SW 1271 (cell line): ENCODE measurements around the gene TRERF1.

ENCODE experiments used
- DNase-seq, 2 experiments: peaks; one replicate each; lab custom pipeline; 2025; lab: John Stamatoyannopoulos, UW

The TRERF1 gene

GRCh38 chr6:42271834-42272805 is 179.6 kb downstream of the TRERF1 start:
- no peak for DNase-seq

- DNase-seq, result no peak
Measured at GRCh38 chr6:42269974-42270510, 181.7 kb downstream of the TRERF1 start.

DNA sequence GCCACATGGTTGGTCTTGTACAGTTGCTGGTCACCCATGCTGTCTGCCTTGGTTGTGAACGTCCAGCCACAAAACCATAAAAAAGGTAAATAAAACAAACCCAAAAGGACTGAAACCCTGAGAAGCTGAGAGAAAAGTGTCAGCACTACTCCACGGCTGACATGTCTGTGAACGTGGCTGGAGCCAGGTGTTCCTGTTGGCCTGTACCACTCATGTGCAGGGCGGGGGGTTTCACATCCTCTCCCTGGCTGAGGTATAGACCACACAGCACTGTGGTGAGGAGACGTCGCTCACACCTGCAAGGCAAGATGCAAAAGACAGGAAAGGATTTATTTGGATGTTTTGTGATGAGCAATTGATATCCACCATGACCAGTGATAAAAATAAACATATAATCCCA is 182.2 kb downstream of the TRERF1 start:
- no peak for DNase-seq

DNA sequence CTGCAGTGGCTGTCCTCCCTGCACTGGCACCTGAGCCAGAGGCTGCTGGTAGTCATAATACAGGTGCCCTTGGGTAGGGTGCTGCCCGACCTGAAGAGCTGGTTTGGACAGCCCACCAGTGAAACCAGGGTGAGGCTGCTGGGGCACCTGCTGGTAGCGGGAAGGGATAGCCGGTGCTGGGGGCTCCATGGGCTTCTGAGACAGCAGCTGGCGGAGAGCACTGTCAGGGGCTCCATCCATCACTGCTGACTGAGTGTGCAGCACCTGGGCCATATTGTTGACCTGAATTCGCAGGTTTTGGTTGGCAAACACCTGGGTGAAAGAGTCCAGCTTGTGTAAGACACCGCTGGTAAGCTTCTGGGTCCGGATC is 182.9 kb downstream of the TRERF1 start:
- no peak for DNase-seq

DNA sequence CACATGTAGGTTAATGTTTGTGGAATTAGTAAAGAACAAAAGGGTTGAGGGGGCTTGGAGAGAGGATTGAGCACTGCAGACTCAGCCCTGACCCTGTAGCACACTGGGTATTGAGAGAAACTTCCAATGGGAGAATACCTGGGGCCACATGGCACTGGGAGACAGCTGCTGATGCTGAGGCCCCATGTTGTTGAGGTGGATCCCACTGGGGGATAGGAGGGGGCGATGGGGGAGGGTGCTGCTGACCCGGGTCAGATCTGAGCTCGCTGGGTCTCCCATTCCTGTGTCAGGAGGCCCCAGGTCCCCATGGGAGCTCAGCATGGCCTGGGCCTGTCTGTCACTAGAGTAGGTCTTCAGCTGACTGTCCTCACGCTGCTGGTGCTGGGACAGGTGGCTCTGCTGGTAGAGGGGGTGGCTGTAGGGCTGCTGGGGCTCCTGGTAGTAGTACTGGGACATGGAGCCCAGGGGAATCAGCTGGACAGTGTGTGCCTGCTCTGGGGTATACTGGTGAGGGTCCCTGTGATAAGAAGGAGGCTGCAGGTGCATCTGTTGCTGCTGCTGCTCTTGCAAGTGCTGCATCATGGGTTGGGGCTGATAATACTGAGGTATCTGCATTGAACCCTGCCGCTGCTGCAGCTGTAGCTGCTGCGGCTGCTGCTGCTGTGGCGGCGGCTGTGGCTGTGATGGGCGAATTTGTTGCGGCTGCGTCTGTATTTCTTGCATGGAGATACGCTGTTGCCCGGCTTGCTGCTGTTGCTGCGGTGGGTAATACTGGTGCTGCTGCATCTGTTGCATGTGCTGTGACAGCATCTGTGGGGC is 183.5 kb downstream of the TRERF1 start:
- no peak for DNase-seq

GRCh38 chr6:42266538-42266937 is 185.2 kb downstream of the TRERF1 start:
- DNase-seq, result no peak

DNA sequence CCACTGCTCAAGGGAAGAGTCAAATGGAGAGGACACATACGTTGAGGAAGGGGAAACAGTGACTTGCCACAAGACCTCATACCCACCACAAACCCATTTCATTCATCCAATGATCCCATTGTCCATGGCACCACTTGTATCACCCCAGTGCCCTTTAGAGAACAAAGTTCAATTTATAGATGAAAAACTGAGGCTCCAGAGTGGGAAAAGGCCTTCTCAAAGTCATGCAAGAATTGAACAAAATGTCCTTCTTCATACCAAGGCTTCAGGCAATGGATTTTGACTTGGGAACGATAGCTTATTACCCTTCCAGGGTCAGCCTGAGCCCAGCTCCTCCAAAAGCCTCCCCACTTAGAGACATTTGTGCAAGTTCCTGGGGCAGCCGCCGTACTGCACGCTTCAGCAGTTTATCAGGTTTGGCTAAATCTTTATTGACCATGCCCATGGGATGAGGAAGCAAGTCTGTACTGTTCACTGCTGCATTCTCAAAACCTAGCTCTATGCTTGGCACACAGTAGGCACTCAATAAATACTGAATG is 186.8 kb downstream of the TRERF1 start:
- DNase-seq, result no peak

DNA sequence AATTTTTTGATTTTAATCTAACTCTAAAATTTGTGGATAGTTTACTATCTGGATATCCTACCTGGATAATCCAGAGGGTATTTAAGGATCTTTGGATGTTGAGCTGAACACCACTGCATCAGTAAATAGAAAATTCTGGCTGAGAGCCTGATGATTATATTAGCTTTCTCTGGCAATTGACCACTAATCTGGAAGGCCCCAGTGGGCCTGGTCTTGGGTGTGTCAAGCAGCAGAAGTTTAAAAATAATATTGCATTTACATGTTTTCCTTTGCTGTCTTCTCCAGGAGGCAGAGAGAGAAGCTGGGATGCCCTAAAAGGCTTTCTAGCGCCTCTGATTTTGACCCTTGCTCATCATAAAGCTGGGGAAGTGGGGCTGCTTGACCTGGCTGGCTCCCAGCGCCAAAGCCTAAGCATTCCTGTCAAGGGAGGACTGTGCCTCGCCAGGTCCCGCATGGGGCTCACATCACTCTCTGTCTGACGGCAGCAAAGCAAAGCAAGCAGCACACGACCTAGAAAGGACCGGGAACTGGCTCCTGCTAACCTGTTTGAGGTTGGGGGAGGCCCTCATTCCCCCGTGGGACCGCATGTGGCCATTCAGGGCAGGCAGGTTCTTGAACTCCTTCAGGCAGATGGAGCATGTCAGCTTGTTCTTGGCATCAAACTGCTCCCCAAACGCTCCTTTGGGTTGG is 187.4 kb downstream of the TRERF1 start:
- no peak for DNase-seq

DNA sequence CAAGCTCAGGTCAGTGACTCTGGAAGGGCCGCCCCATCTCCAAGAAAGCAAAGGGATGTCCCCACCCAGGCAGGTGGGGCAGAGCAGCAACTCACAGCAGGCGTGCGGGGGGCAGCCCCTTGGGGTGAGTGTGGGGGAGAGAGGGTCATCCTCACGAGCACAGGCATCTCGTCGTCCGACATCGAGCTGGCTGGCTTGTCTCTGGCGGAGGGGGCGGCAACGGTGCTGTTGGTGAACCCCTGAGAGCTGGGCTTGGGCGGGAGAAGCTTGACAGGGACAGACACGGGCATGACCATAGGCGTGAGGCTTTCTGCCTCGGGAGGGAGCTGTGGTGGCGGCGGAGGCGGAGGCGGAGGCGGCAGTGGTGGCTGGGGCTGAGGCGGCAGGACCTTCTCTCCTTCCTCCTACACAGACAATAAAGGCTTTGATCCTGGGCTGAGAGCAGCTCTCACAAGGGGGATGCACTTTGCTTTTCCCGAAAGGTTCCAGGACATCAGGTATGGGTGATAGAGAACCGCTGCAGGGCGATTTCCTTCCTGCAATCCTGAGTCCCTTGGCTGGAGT is 188.5 kb downstream of the TRERF1 start:
- no peak for DNase-seq

DNA sequence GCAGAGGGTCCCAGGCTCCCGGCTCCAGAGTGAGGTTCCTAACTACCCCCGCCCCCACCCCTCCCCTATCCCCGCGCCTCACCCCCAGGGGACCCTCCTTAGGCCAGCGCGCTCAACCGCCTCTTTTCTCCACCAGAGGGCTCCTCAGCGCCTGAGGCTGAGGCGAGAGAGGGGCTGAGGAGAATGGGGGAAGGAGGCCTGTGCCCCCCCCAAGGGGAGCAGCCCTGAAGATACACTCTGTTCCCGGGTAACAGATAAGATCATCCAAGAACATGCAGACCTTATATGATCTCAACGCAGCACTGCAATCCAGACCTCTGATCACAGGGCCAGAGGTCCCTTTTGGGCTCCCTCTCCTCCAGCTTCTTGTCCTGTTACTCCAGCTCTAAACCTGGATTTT is 190.8 kb downstream of the TRERF1 start:
- no peak for DNase-seq

- no peak for DNase-seq
Measured at GRCh38 chr6:42260396-42260888, 191.3 kb downstream of the TRERF1 start.

- DNase-seq, result no peak
Measured at GRCh38 chr6:42259841-42260395, 191.8 kb downstream of the TRERF1 start.

- DNase-seq, result no peak
Measured at GRCh38 chr6:42259286-42259685, 192.4 kb downstream of the TRERF1 start.

- DNase-seq, result no peak
Measured at GRCh38 chr6:42257614-42258013, 194.1 kb downstream of the TRERF1 start.

DNA sequence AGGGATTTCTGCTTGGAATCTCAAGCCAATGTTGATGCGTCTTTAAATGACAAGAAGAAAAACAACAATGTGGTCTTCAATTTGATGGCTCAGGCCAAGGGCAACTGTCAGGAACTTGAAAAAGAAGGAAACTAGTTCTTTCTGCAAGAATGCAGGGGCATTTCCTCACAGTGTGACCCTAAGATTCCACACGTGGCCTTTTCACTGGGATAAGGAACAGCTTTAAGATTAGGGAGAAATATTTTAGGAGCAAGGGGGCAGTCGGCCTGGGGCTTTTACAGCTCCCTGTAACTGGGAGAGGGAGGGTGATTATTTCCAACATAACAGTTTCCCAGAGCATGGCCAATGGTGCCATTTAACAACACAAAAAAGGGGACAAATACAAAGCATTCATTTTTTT is 194.7 kb downstream of the TRERF1 start:
- no peak for DNase-seq

GRCh38 chr6:42255050-42255449 is 196.7 kb downstream of the TRERF1 start:
- no peak for DNase-seq

- DNase-seq, result no peak
Measured at GRCh38 chr6:42254505-42254904, 197.2 kb downstream of the TRERF1 start.

DNA sequence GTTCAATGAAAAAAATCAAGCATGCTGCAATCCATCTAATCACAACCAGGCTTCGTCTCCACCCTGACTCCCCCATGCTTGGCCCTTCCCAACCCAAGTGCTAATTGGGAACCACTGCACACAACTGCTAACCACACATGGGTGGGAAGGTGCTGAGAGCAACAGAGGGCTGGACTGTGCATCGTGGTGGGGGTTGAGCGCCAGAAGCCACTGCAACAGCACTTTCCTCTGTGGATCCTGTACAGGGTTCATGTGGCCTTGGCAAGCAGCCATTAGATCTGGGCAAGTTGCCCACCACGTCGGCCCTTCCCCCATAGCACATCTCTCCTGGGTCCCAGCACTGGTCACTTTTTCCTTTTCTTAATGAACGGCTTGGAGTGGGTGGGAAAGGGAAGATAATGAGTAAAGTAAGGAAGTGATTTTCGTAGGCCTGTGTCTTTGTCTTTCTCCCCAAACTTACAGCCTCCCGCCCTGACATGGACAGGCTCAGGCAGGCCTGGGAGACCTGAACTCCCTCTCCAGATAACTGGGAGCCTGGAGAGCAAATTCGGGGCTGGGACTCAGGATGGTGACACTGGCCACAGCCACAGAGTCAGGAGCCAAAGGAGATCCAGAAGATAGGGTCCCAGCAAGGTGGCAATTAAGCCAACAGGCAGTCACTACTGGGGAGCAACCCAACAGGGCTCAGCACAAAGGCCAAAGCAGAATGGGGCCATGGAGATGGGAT is 199.7 kb downstream of the TRERF1 start:
- DNase-seq, result no peak

GRCh38 chr6:42251500-42251899 is 200.2 kb downstream of the TRERF1 start:
- no peak for DNase-seq

- DNase-seq, result no peak
Measured at GRCh38 chr6:42250274-42250931, 201.3 kb downstream of the TRERF1 start.
